ENCODE data around the gene IL21R. TPM values are rescaled to one million over a fixed set of nuclear protein-coding genes. Genes with fewer than 3 reads are reported as not detected.

IL21R gene
- total and polyA plus RNA-seq, 5 experiments from 2014 or later = 26.5 to 47.1 (median 29.4) TPM

GRCh38 chr16:27485126-27485525 lies 83.2 kb downstream of the IL21R start:
- H3K27ac Mint-ChIP-seq = peak overlapping the region in 3 of 10 donors; percentile 38 to 81 (median 78)
- DNase-seq (no peak), ATAC-seq (no peak)
- H3K4me1 Mint-ChIP-seq = no peaks in the 10 kb centered on the region
- POLR2A ChIA-PET = interaction anchor here (1.7 kb wide), 1 partner anchor 21 kb away, joined by 4 read pairs; no protein-coding TSS in a partner anchor
- no peaks in the 10 kb centered on the region for H3K27me3 Mint-ChIP-seq
- H3K9me3 Mint-ChIP-seq = no peaks in the 10 kb centered on the region
- no peak overlapping the region for H3K4me3 Mint-ChIP-seq
- peaks cover 19 to 100% (median 57%) of the 10 kb centered on the region in 3 donors for H3K36me3 Mint-ChIP-seq

GRCh38 chr16:27485811-27486210 lies 83.8 kb downstream of the IL21R start:
- DNase-seq (no peak), ATAC-seq (no peak)
- Mint-ChIP-seq H3K9me3 (no peaks in the 10 kb centered on the region), H3K36me3 (peaks cover 19 to 98% (median 54%) of the 10 kb centered on the region in 3 donors), H3K4me3 (no peak overlapping the region), H3K27ac (peak overlapping the region in 2 of 10 donors; percentile 44 to 78), H3K27me3 (no peaks in the 10 kb centered on the region), H3K4me1 (no peaks in the 10 kb centered on the region)
- POLR2A ChIA-PET = interaction anchor here (1.7 kb wide), 1 partner anchor 22 kb away, joined by 4 read pairs; no protein-coding TSS in a partner anchor

GRCh38 chr16:27486344-27486743 lies 84.4 kb downstream of the IL21R start:
- no peaks in the 10 kb centered on the region for H3K4me1 Mint-ChIP-seq
- ATAC-seq = no peak
- H3K27me3 Mint-ChIP-seq = no peaks in the 10 kb centered on the region

GRCh38 chr16:27486760-27487159 lies 84.8 kb downstream of the IL21R start:
- H3K36me3 Mint-ChIP-seq = peaks cover 19 to 98% (median 51%) of the 10 kb centered on the region in 3 donors
- POLR2A ChIA-PET = no interaction called here
- H3K4me3 Mint-ChIP-seq = no peak overlapping the region
- no peaks in the 10 kb centered on the region for H3K27me3 Mint-ChIP-seq
- no peak for ATAC-seq
- H3K4me1 Mint-ChIP-seq = peaks cover 0 to 2% (median 2%) of the 10 kb centered on the region in 4 donors
- peak overlapping the region in 4 of 10 donors; percentile 11 to 68 (median 52) for H3K27ac Mint-ChIP-seq
- H3K9me3 Mint-ChIP-seq = no peaks in the 10 kb centered on the region
- no peak for DNase-seq

More at GRCh38 chr16:27486344-27486743, 84.4 kb downstream of the IL21R start:
- H3K36me3 Mint-ChIP-seq = peaks cover 19 to 98% (median 53%) of the 10 kb centered on the region in 3 donors
- DNase-seq = no peak
- H3K9me3 Mint-ChIP-seq = no peaks in the 10 kb centered on the region
- peak overlapping the region in 4 of 10 donors; percentile 26 to 68 (median 55) for H3K27ac Mint-ChIP-seq
- POLR2A ChIA-PET = interaction anchor here (1.7 kb wide), 1 partner anchor 22 kb away, joined by 4 read pairs; no protein-coding TSS in a partner anchor
- H3K4me3 Mint-ChIP-seq = no peak overlapping the region

GRCh38 chr16:27489421-27489820 lies 87.4 kb downstream of the IL21R start:
- Mint-ChIP-seq H3K36me3 (peaks cover 12 to 96% (median 47%) of the 10 kb centered on the region in 3 donors), H3K4me3 (no peak overlapping the region), H3K27ac (no peak overlapping the region), H3K4me1 (peaks cover 0 to 6% (median 3%) of the 10 kb centered on the region in 4 donors), H3K27me3 (no peaks in the 10 kb centered on the region), H3K9me3 (no peaks in the 10 kb centered on the region)
- ATAC-seq (no peak), DNase-seq (no peak)
- POLR2A ChIA-PET = no interaction called here

- H3K27ac Mint-ChIP-seq = no peak overlapping the region
- DNase-seq (no peak), ATAC-seq (no peak)
- H3K9me3 Mint-ChIP-seq = no peaks in the 10 kb centered on the region
- POLR2A ChIA-PET = no interaction called here
- H3K27me3 Mint-ChIP-seq = no peaks in the 10 kb centered on the region
- H3K4me1 Mint-ChIP-seq = peaks cover 0 to 6% (median 3%) of the 10 kb centered on the region in 4 donors
- no peak overlapping the region for H3K4me3 Mint-ChIP-seq
- H3K36me3 Mint-ChIP-seq = peaks cover 7 to 96% (median 47%) of the 10 kb centered on the region in 3 donors
These were observed 87.9 kb downstream of the IL21R start for GRCh38 chr16:27489906-27490305.

GRCh38 chr16:27491894-27492587 lies 90.1 kb downstream of the IL21R start:
- Mint-ChIP-seq H3K4me3 (peak overlapping the region in 1 of 10 donors; percentile 62), H3K27ac (peak overlapping the region in 4 of 10 donors; percentile 8 to 88 (median 53)), H3K36me3 (peaks cover 0 to 94% (median 37%) of the 10 kb centered on the region in 3 donors), H3K4me1 (peaks cover 0 to 6% (median 3%) of the 10 kb centered on the region in 4 donors), H3K27me3 (no peaks in the 10 kb centered on the region), H3K9me3 (no peaks in the 10 kb centered on the region)
- POLR2A ChIA-PET = no interaction called here
- DNase-seq (peak in 1 of 10 donors; percentile 0), ATAC-seq (no peak)

GRCh38 chr16:27492588-27492979 lies 90.6 kb downstream of the IL21R start:
- Mint-ChIP-seq H3K4me3 (peak overlapping the region in 1 of 10 donors; percentile 49), H3K36me3 (peaks cover 3 to 94% (median 39%) of the 10 kb centered on the region in 3 donors), H3K4me1 (peaks cover 0 to 6% (median 3%) of the 10 kb centered on the region in 4 donors), H3K27ac (peak overlapping the region in 2 of 10 donors; percentile 79 to 80), H3K27me3 (no peaks in the 10 kb centered on the region), H3K9me3 (no peaks in the 10 kb centered on the region)
- DNase-seq (no peak), ATAC-seq (no peak)
- POLR2A ChIA-PET = no interaction called here

- no peak for ATAC-seq
- no peak for DNase-seq
- POLR2A ChIA-PET = no interaction called here
- Mint-ChIP-seq H3K27me3 (no peaks in the 10 kb centered on the region), H3K4me3 (no peak overlapping the region), H3K36me3 (peaks cover 7 to 90% (median 35%) of the 10 kb centered on the region in 3 donors), H3K9me3 (no peaks in the 10 kb centered on the region), H3K27ac (no peak overlapping the region), H3K4me1 (peaks cover 0 to 6% (median 3%) of the 10 kb centered on the region in 4 donors)
These were observed 93.2 kb downstream of the IL21R start for GRCh38 chr16:27495191-27495590.

- peak overlapping the region in 5 of 10 donors; percentile 28 to 81 (median 45) for H3K27ac Mint-ChIP-seq
- POLR2A ChIA-PET = no interaction called here
- H3K4me3 Mint-ChIP-seq = no peak overlapping the region
- peaks cover 7 to 88% (median 46%) of the 10 kb centered on the region in 3 donors for H3K36me3 Mint-ChIP-seq
- ATAC-seq = no peak
- H3K9me3 Mint-ChIP-seq = no peaks in the 10 kb centered on the region
- DNase-seq = no peak
- H3K4me1 Mint-ChIP-seq = no peaks in the 10 kb centered on the region
- H3K27me3 Mint-ChIP-seq = no peaks in the 10 kb centered on the region
These were observed 96.3 kb downstream of the IL21R start for GRCh38 chr16:27498031-27498825.

- POLR2A ChIA-PET = no interaction called here
- peak overlapping the region in 2 of 10 donors; percentile 10 to 27 for H3K27ac Mint-ChIP-seq
- H3K36me3 Mint-ChIP-seq = peaks cover 7 to 90% (median 55%) of the 10 kb centered on the region in 3 donors
- no peak overlapping the region for H3K4me3 Mint-ChIP-seq
- H3K27me3 Mint-ChIP-seq = no peaks in the 10 kb centered on the region
- no peak for ATAC-seq
- no peaks in the 10 kb centered on the region for H3K9me3 Mint-ChIP-seq
- no peak for DNase-seq
- H3K4me1 Mint-ChIP-seq = no peaks in the 10 kb centered on the region
These were observed 97.1 kb downstream of the IL21R start for GRCh38 chr16:27498916-27499658.

- H3K4me3 Mint-ChIP-seq = no peak overlapping the region
These were observed 97.7 kb downstream of the IL21R start for GRCh38 chr16:27499659-27500055.

More at GRCh38 chr16:27499659-27500055, 97.7 kb downstream of the IL21R start:
- Mint-ChIP-seq H3K27ac (no peak overlapping the region), H3K9me3 (no peaks in the 10 kb centered on the region), H3K36me3 (peaks cover 7 to 90% (median 55%) of the 10 kb centered on the region in 3 donors), H3K27me3 (no peaks in the 10 kb centered on the region), H3K4me1 (no peaks in the 10 kb centered on the region)
- ATAC-seq (no peak), DNase-seq (no peak)
- POLR2A ChIA-PET = no interaction called here

Data from naive thymus-derived CD8-positive, alpha-beta T cell (primary cell).